ENCODE data around the gene SORBS1.

Gene SORBS1

GRCh38 chr10:95513941-95514392 is 47.2 kb downstream of the SORBS1 start:
- DNase-seq (ENCODE audit: low spot score) = peak; percentile 89

GRCh38 chr10:95513008-95513589 is 48.1 kb downstream of the SORBS1 start:
- DNase-seq (ENCODE audit: low spot score) = no peak

GRCh38 chr10:95511314-95511713 is 49.9 kb downstream of the SORBS1 start:
- no peak for DNase-seq (ENCODE audit: low spot score)

GRCh38 chr10:95509251-95509650 is 51.9 kb downstream of the SORBS1 start:
- no peak for DNase-seq (ENCODE audit: low spot score)

GRCh38 chr10:95508730-95509129 is 52.4 kb downstream of the SORBS1 start:
- no peak for DNase-seq (ENCODE audit: low spot score)

GRCh38 chr10:95506056-95506737 is 55.0 kb downstream of the SORBS1 start:
- DNase-seq (ENCODE audit: low spot score) = no peak

- DNase-seq (ENCODE audit: low spot score) = no peak
Measured at GRCh38 chr10:95505641-95506040, 55.5 kb downstream of the SORBS1 start.

GRCh38 chr10:95505084-95505610 is 56.0 kb downstream of the SORBS1 start:
- DNase-seq (ENCODE audit: low spot score) = no peak

GRCh38 chr10:95504246-95504691 is 56.9 kb downstream of the SORBS1 start:
- no peak for DNase-seq (ENCODE audit: low spot score)

GRCh38 chr10:95503526-95503925 is 57.6 kb downstream of the SORBS1 start:
- DNase-seq (ENCODE audit: low spot score) = no peak

GRCh38 chr10:95503001-95503400 is 58.2 kb downstream of the SORBS1 start:
- DNase-seq (ENCODE audit: low spot score) = no peak

- no peak for DNase-seq (ENCODE audit: low spot score)
Measured at GRCh38 chr10:95502377-95502776, 58.8 kb downstream of the SORBS1 start.

GRCh38 chr10:95501203-95502094 is 59.7 kb downstream of the SORBS1 start:
- DNase-seq (ENCODE audit: low spot score) = no peak

- DNase-seq (ENCODE audit: low spot score) = no peak
Measured at GRCh38 chr10:95500649-95501048, 60.5 kb downstream of the SORBS1 start.

- DNase-seq (ENCODE audit: low spot score) = no peak
Measured at GRCh38 chr10:95500097-95500496, 61.1 kb downstream of the SORBS1 start.

GRCh38 chr10:95499482-95499989 is 61.6 kb downstream of the SORBS1 start:
- DNase-seq (ENCODE audit: low spot score) = no peak

- DNase-seq (ENCODE audit: low spot score) = no peak
Measured at GRCh38 chr10:95496951-95497350, 64.2 kb downstream of the SORBS1 start.

- DNase-seq (ENCODE audit: low spot score) = no peak
Measured at GRCh38 chr10:95496246-95496911, 64.8 kb downstream of the SORBS1 start.

- no peak for DNase-seq (ENCODE audit: low spot score)
Measured at GRCh38 chr10:95493862-95494261, 67.3 kb downstream of the SORBS1 start.

GRCh38 chr10:95487994-95488393 is 73.2 kb downstream of the SORBS1 start:
- DNase-seq (ENCODE audit: low spot score) = no peak

- peak; percentile 47 for DNase-seq (ENCODE audit: low spot score)
Measured at GRCh38 chr10:95485056-95485844, 75.9 kb downstream of the SORBS1 start.
